OCI-LY1 (cell line): Measurements from ENCODE around the gene TAC1.

ENCODE experiments used
- H2AFZ ChIP-seq: fragments of 200-600 bp; sonication (generic), shearing (Covaris generic); 2 replicates; pipeline ENCODE4 v1.6.0; 2014; ENCODE audit warnings: antibody characterized with exemption, mild to moderate bottlenecking, low read length
- H3F3A ChIP-seq: fragments of 200-600 bp; sonication (generic), shearing (Covaris generic); 2 replicates; pipeline ENCODE4 v1.6.0; 2014; ENCODE audit warnings: mild to moderate bottlenecking, antibody characterized with exemption, low read length, moderate library complexity; ENCODE audit not compliant: insufficient read depth
- H3K27ac ChIP-seq: fragments of 200-600 bp; sonication (generic); 2 replicates; pipeline ENCODE4 v1.5.1; 2014; ENCODE audit warnings: low read length, mixed run types, mild to moderate bottlenecking, low read depth; ENCODE audit not compliant: poor library complexity, severe bottlenecking
- H3K27me3 ChIP-seq: fragments of 200-600 bp; sonication (generic); 2 replicates; pipeline ENCODE4 v1.6.0; 2014; ENCODE audit warnings: antibody characterized with exemption, mild to moderate bottlenecking, low read length, moderate library complexity; ENCODE audit not compliant: insufficient read depth
- H3K36me3 ChIP-seq: fragments of 200-600 bp; sonication (generic); 2 replicates; pipeline ENCODE4 v1.6.1; 2014; ENCODE audit warnings: mild to moderate bottlenecking, antibody characterized with exemption, low read length, moderate library complexity, mixed read lengths; ENCODE audit not compliant: insufficient read depth
- H3K4me1 ChIP-seq: fragments of 200-600 bp; sonication (generic); 2 replicates; pipeline ENCODE4 v1.5.1; 2014; ENCODE audit warnings: mild to moderate bottlenecking, low read length, moderate library complexity; ENCODE audit not compliant: insufficient read depth, severe bottlenecking
- H3K4me2 ChIP-seq: fragments of 200-600 bp; sonication (generic), shearing (Covaris generic); 2 replicates; pipeline ENCODE4 v1.6.1; 2014; ENCODE audit warnings: low read length
- H3K4me3 ChIP-seq: fragments of 200-600 bp; sonication (generic); 2 replicates; pipeline ENCODE4 v1.5.1; 2014; ENCODE audit warnings: low read length, low read depth, mild to moderate bottlenecking, mixed read lengths; ENCODE audit not compliant: poor library complexity, severe bottlenecking
- H3K79me2 ChIP-seq: fragments of 200-600 bp; shearing (Covaris generic); 2 replicates; pipeline ENCODE4 v1.6.1; 2016; ENCODE audit warnings: mixed run types, low read length, mixed read lengths; ENCODE audit not compliant: insufficient read depth
- H3K9ac ChIP-seq: fragments of 200-600 bp; sonication (generic), shearing (Covaris generic); 2 replicates; pipeline ENCODE4 v1.6.1; 2014; ENCODE audit warnings: mild to moderate bottlenecking, low read length, mixed read lengths
- H3K9me2 ChIP-seq: fragments of 200-600 bp; sonication (generic), shearing (Covaris generic); 2 replicates; pipeline ENCODE4 v1.6.1; 2014; ENCODE audit warnings: low read depth, mild to moderate bottlenecking, low read length, mixed read lengths
- H3K9me3 ChIP-seq: fragments of 200-600 bp; shearing (Covaris generic); 2 replicates; pipeline ENCODE4 v1.6.1; 2014; ENCODE audit warnings: low read length, mixed read lengths
- H4K20me1 ChIP-seq: fragments of 200-600 bp; sonication (generic), shearing (Covaris generic); 2 replicates; pipeline ENCODE4 v1.6.0; 2016; ENCODE audit warnings: mild to moderate bottlenecking, low read length; ENCODE audit not compliant: insufficient read depth
- CTCF ChIP-seq: fragments of 200-600 bp; sonication (generic), shearing (Covaris generic); IDR thresholded peaks from 2 replicates; pipeline ENCODE4 v1.5.1; 2017; ENCODE audit warnings: mild to moderate bottlenecking, antibody characterized with exemption, low read length, moderate library complexity, mixed read lengths
- EZH2 ChIP-seq: fragments of 200-600 bp; sonication (generic), shearing (Covaris generic); IDR thresholded peaks from 2 replicates; pipeline ENCODE4 v1.8.0; 2017; ENCODE audit warnings: borderline replicate concordance, mixed run types, mild to moderate bottlenecking, antibody characterized with exemption, low read length, moderate library complexity, mixed read lengths

Gene TAC1

GRCh38 chr7:97732565-97733275, 834 bp downstream of the TAC1 start:
- no peak overlapping the region for H3K4me2 ChIP-seq

GRCh38 chr7:97733276-97734161, 1.6 kb downstream of the TAC1 start:
- Histone ChIP-seq H3K4me1 (no peaks in the 10 kb centered on the region), H2AFZ (no peak overlapping the region), H3K27ac (no peak overlapping the region), H3F3A (no peaks in the 10 kb centered on the region), H3K79me2 (no peaks in the 10 kb centered on the region), H3K4me2 (no peak overlapping the region), H3K4me3 (no peak overlapping the region), H3K27me3 (no peaks in the 10 kb centered on the region), H3K36me3 (no peaks in the 10 kb centered on the region), H3K9me2 (no peaks in the 10 kb centered on the region), H4K20me1 (no peaks in the 10 kb centered on the region), H3K9me3 (no peaks in the 10 kb centered on the region), H3K9ac (no peak overlapping the region)
- TF ChIP-seq EZH2 = no peak
- no peak for TF ChIP-seq CTCF

More at GRCh38 chr7:97732565-97733275, 834 bp downstream of the TAC1 start:
- Histone ChIP-seq H3K79me2 (no peaks in the 10 kb centered on the region), H3K27ac (no peak overlapping the region), H3K9me2 (no peaks in the 10 kb centered on the region), H3K4me3 (no peak overlapping the region), H3K27me3 (no peaks in the 10 kb centered on the region), H3K36me3 (no peaks in the 10 kb centered on the region), H3K9me3 (no peaks in the 10 kb centered on the region), H3K4me1 (no peaks in the 10 kb centered on the region), H2AFZ (no peak overlapping the region), H3F3A (no peaks in the 10 kb centered on the region), H3K9ac (no peak overlapping the region), H4K20me1 (no peaks in the 10 kb centered on the region)
- TF ChIP-seq CTCF (no peak), EZH2 (no peak)

GRCh38 chr7:97734255-97734654, 2.4 kb downstream of the TAC1 start:
- H3K36me3 ChIP-seq = no peaks in the 10 kb centered on the region
- H3K9me2 ChIP-seq = no peaks in the 10 kb centered on the region
- no peaks in the 10 kb centered on the region for H4K20me1 ChIP-seq
- H3K27ac ChIP-seq = no peak overlapping the region
- TF ChIP-seq CTCF = no peak
- no peak for TF ChIP-seq EZH2
- H3K4me1 ChIP-seq = no peaks in the 10 kb centered on the region
- H3K79me2 ChIP-seq = no peaks in the 10 kb centered on the region
- H3K9me3 ChIP-seq = no peaks in the 10 kb centered on the region
- no peaks in the 10 kb centered on the region for H3F3A ChIP-seq
- no peak overlapping the region for H2AFZ ChIP-seq
- no peaks in the 10 kb centered on the region for H3K27me3 ChIP-seq
- no peak overlapping the region for H3K4me3 ChIP-seq
- no peak overlapping the region for H3K4me2 ChIP-seq
- no peak overlapping the region for H3K9ac ChIP-seq
